Memory B cell (primary cell): ENCODE measurements around the gene INTS1.

Experiments used
- ATAC-seq: fragments of 150-1000 bp; cut with Tn5 transposase; 2 replicates; pipeline ENCODE4 v1.10.0; 2021; ENCODE audit warnings: low read depth, mild to moderate bottlenecking, moderate library complexity
- DNase-seq, 2 donors: peaks; one replicate each; pipeline ENCODE4 v3.0.0; 2022; ENCODE audit warnings: low spot score in 2 of 2
- H3K27ac Mint-ChIP-seq: one replicate; pipeline ENCODE4 v1.8.0; 2022; ENCODE audit warnings: mild to moderate bottlenecking, moderate library complexity, mixed read lengths
- H3K27me3 Mint-ChIP-seq: one replicate; pipeline ENCODE4 v1.8.0; 2022; ENCODE audit warnings: mixed read lengths
- H3K36me3 Mint-ChIP-seq: one replicate; pipeline ENCODE4 v1.8.0; 2022; ENCODE audit warnings: mild to moderate bottlenecking, mixed read lengths
- H3K4me1 Mint-ChIP-seq: one replicate; pipeline ENCODE4 v1.8.0; 2022; ENCODE audit warnings: mixed read lengths
- H3K4me3 Mint-ChIP-seq: one replicate; pipeline ENCODE4 v1.8.0; 2022; ENCODE audit warnings: mild to moderate bottlenecking, moderate library complexity, mixed read lengths
- H3K9me3 Mint-ChIP-seq: one replicate; pipeline ENCODE4 v1.8.0; 2022; ENCODE audit warnings: mixed read lengths

Gene INTS1

DNA sequence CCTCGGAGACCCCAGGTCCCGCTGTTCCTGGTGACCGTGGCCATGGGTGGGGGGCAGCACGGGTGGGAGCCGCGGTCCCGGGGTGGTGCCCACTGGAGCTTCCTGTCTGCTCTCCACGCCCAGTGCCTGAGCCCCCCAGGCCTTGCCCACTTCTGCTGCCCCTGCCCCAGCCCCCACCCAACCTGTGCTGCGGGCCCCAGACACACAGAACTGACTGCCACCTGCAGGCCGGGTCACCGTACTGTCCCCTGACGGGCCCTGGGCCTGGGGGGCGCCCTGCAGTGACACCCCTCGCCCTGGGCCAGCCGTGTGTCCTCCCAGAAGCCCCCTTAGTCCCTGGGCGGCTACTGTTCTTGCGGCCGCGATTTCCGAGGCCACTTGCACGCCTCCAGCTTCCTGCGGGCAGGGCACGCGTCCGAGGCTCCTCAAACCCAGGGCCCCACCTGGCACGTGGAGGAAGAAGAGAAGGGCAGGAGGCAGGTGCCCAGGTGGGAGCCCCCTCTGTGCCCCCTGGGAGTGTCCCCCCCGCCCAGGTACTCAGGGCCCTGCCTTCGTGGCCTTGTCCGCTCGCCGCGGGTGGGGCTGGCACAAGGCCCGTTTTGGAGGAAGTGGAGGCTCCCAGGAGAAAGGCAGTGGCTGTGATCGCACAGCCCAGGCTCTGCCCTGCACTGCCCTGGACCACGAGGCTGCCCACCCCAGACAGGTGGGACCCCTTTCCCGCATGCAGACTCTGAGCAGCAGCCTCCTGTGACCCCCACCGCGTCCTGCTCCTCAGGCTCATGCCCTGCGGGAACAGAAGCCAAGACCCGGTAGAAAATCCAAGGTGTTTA is 41.4 kb upstream of the INTS1 start:
- Mint-ChIP-seq H3K4me3 (no peak overlapping the region), H3K27me3 (peaks cover 8% of the 10 kb centered on the region), H3K4me1 (peaks cover 9% of the 10 kb centered on the region), H3K36me3 (peaks cover 5% of the 10 kb centered on the region), H3K27ac (no peak overlapping the region), H3K9me3 (no peaks in the 10 kb centered on the region)
- no peak for DNase-seq
- no peak for ATAC-seq

DNA sequence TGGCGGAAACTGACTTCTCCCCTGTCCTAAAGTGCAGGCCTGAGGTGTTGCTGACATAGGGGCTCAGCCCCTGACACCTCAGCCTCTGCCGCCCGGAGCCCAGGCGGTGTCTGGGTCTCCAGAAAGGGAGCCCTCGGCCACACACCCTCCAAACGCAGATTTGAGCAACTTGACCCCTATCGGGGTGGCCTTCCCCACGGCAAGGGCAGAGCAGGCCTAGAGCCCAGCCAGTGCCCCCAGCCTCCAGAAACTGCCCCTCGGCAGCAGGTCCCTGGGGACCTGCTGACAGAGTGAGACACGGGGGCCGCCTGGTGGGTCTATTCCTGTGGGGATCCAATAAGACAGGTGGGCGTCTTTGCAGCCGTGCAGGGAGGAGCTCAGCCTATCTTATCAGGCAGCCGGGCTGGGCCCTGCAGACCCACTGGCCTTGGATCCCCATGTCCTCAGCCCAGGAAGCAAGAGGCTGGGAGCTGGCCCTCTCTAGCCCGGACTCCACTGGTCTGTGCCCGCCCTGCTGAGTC is 40.8 kb upstream of the INTS1 start:
- peaks cover 9% of the 10 kb centered on the region for H3K4me1 Mint-ChIP-seq
- peaks cover 5% of the 10 kb centered on the region for H3K36me3 Mint-ChIP-seq
- no peak overlapping the region for H3K27ac Mint-ChIP-seq
- no peak for DNase-seq
- H3K4me3 Mint-ChIP-seq: no peak overlapping the region
- ATAC-seq: no peak
- H3K27me3 Mint-ChIP-seq: peaks cover 8% of the 10 kb centered on the region
- H3K9me3 Mint-ChIP-seq: no peaks in the 10 kb centered on the region

GRCh38 chr7:1544178-1544895 is 40.1 kb upstream of the INTS1 start:
- Mint-ChIP-seq H3K4me3 (no peak overlapping the region), H3K27ac (no peak overlapping the region), H3K27me3 (peaks cover 8% of the 10 kb centered on the region), H3K4me1 (peaks cover 9% of the 10 kb centered on the region), H3K9me3 (no peaks in the 10 kb centered on the region), H3K36me3 (peaks cover 8% of the 10 kb centered on the region)
- ATAC-seq (peak; percentile 47), DNase-seq (no peak)

- H3K27ac Mint-ChIP-seq: no peak overlapping the region
Observed at GRCh38 chr7:1543826-1544177, 39.6 kb upstream of the INTS1 start.

DNA sequence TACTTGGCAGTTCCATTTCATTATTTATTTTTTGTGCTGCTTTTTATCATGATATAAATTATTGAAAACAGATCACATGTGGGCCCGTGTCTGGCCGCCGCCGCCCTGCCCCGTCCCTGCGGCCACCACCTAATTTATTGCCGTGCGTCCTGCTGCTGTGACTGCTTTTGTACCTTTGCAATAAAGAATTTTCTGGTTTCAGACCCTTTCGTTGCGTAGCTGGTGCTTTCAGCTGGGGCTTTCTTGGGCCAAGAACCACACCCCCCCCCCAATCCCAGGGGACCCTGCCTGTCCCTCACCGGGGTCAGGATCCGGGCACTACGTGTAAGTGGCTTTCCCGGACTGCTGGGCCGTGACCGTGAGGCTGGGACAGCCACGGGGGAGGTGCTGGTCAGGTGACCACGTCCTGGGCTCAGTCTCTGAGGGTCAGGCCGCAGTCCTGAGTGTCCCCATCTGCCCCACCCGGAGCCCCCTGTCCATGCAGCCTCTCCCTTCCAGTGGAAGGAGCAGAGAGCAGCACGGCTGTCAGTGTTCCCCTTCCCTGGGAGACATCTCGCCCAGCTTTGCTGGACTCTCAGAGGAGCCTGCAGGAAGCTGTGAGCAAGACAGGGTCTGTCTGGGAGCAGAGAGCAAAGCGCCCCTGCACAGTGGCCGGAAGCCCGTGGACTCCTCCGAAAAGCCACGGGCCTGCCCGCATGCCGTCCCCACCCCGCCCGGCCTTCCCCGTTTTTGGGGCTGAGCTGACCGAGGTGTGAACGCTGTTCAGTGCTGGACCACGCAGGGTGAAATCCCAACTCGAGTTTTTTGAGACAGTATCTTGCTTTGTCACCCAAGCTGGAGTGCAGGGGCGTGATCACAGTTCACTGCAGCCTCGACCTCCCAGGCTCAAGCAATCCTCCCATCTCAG is 38.9 kb upstream of the INTS1 start:
- no peaks in the 10 kb centered on the region for H3K27me3 Mint-ChIP-seq
- no peak overlapping the region for H3K4me3 Mint-ChIP-seq
- peaks cover 10% of the 10 kb centered on the region for H3K36me3 Mint-ChIP-seq
- ATAC-seq (no peak), DNase-seq (no peak)
- peaks cover under 1% of the 10 kb centered on the region for H3K4me1 Mint-ChIP-seq
- H3K27ac Mint-ChIP-seq: no peak overlapping the region
- H3K9me3 Mint-ChIP-seq: no peaks in the 10 kb centered on the region

More at GRCh38 chr7:1543826-1544177, 39.6 kb upstream of the INTS1 start:
- DNase-seq: no peak
- Mint-ChIP-seq H3K4me1 (peaks cover 6% of the 10 kb centered on the region), H3K27me3 (peaks cover 4% of the 10 kb centered on the region), H3K36me3 (peaks cover 10% of the 10 kb centered on the region), H3K9me3 (no peaks in the 10 kb centered on the region), H3K4me3 (no peak overlapping the region)
- no peak for ATAC-seq

DNA sequence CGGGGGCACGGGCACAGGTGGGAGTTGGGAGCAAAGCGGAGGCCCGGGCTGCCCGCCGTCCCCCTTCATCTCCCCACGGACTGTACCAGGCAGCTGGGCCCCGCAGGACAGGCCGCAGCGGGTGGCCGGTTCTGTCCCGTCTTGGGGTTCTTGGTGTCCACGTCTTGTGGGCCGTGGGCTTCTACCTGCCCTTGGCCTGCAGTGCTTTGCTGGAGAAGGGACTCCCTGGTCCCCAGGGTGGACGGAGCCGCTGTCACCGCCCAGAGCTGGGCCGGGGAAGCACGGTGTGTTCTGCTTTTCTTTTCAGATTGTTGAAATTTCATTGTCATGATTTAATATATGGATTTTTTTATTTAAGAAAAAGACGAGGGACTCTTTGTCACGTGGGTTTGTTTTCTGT is 38.1 kb upstream of the INTS1 start:
- Mint-ChIP-seq H3K4me3 (no peak overlapping the region), H3K4me1 (no peaks in the 10 kb centered on the region), H3K27ac (no peak overlapping the region), H3K9me3 (no peaks in the 10 kb centered on the region), H3K27me3 (no peaks in the 10 kb centered on the region), H3K36me3 (peaks cover 10% of the 10 kb centered on the region)
- DNase-seq: no peak
- ATAC-seq: no peak

DNA sequence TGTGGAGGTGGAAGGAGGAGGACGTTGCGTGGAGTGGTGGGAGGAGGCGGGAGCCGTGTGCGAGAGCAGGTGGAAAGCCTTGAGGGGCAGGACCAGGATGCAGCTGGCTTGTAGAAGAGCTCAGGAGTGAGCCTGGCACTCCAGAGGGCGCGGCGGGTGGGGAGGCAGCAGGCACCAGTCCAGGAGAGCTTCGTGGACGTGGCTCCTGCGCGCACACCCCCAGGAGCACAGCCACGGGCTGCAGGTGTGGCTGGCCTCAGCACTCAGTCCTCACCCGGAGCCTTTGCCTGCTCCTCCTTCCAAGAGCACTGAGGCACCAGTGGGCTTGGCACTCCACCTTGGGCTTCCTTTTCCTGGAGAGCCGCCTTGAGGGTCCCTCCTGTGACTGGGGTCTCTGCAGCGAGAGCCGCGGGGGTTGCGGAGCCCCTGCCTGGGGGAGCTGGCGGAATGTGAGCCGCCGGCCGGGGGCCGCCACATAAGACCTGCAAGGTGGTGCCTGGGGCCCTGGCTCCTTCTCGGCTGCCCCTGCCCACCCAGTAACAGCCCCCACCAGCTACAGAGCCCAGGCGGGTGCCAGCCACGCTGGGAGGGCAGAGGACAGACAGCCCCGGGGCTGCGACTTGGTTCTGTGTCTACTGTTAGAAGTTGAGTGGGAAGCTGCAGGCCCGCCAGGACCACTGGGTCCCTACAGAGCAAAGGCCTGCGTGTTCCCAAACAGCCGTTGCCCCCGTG is 37.4 kb upstream of the INTS1 start:
- H3K9me3 Mint-ChIP-seq: no peaks in the 10 kb centered on the region
- ATAC-seq: no peak
- H3K4me1 Mint-ChIP-seq: no peaks in the 10 kb centered on the region
- H3K27ac Mint-ChIP-seq: peak overlapping the region; percentile 57
- no peaks in the 10 kb centered on the region for H3K27me3 Mint-ChIP-seq
- H3K36me3 Mint-ChIP-seq: peaks cover 10% of the 10 kb centered on the region
- H3K4me3 Mint-ChIP-seq: no peak overlapping the region
- no peak for DNase-seq

- no peaks in the 10 kb centered on the region for H3K4me1 Mint-ChIP-seq
- H3K27ac Mint-ChIP-seq: peak overlapping the region; percentile 57
- no peaks in the 10 kb centered on the region for H3K9me3 Mint-ChIP-seq
- H3K36me3 Mint-ChIP-seq: peaks cover 10% of the 10 kb centered on the region
- H3K27me3 Mint-ChIP-seq: no peaks in the 10 kb centered on the region
- H3K4me3 Mint-ChIP-seq: no peak overlapping the region
- ATAC-seq (no peak), DNase-seq (no peak)
Observed at GRCh38 chr7:1540776-1541271, 36.6 kb upstream of the INTS1 start.

- no peak for DNase-seq
- no peaks in the 10 kb centered on the region for H3K27me3 Mint-ChIP-seq
- ATAC-seq: no peak
Observed at GRCh38 chr7:1539882-1540775, 35.9 kb upstream of the INTS1 start.

DNA sequence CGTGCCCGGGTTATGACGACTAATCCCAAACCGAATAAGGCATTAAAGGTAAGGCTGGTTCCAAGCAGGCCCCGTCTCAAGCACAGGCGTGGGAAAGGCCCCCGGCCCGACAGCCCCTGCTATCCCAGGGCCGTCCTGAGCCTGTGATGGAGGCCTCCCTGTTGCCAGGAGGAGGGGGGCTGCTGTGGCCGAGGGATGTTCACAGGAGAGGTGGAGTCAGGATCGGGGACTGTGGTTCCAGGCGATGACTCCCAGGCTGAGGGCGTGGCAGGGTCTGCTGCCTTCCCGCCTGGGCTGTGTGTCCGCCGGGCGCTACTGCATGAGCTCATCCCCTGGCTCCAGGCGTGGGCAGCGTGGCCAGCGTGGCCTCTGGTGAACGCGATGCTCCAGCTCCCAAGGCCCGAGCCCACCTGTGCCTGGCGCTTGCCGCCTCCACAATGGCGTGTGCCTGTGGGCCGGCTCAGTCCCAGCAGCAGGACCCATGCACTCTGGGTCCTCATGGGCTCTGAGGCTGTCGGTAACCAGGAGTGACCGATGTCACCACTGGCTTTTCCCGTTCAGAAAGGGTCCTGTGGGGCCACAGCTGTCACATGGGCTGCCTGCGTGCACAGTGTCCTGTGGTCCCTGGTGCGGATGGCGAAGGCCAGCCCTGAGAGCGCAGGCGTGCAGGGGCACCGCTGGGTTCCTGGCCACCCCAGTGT is 35.1 kb upstream of the INTS1 start:
- H3K36me3 Mint-ChIP-seq: peaks cover 10% of the 10 kb centered on the region

More at GRCh38 chr7:1539882-1540775, 35.9 kb upstream of the INTS1 start:
- H3K27ac Mint-ChIP-seq: no peak overlapping the region
- H3K9me3 Mint-ChIP-seq: no peaks in the 10 kb centered on the region
- H3K4me1 Mint-ChIP-seq: no peaks in the 10 kb centered on the region
- H3K36me3 Mint-ChIP-seq: peaks cover 10% of the 10 kb centered on the region
- H3K4me3 Mint-ChIP-seq: no peak overlapping the region

DNA sequence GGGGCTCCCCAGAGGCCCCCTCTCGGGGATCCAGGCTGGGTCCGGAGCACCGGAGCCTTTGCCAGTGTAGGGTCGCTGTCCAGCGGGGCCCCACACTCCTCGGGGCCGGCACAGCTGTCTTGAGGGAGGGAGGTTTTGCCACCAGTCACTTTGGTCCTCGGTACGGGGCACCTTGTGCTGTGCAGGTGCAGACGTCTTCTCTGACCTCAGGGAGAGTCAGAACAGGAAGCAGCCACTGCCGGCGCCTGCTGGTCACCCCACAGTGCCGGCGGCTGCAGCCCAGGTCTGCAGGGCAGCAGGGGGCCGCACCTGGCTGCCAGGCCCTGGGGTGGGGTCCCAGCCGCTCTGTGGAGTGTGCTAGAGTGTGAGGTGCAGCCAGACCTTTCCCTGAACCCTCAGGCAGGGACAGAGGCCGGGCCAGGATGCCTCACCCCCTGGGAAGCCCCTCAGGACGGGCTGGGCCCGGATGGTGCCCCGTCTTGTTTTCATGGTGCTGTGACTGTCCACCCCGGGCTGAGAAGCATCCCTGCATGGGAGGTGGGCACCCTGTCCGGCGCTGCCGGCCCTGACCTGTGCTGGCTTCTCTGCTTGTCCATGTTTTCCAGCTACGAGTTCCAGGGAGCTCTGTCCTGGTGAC is 34.5 kb upstream of the INTS1 start:
- no peaks in the 10 kb centered on the region for H3K27me3 Mint-ChIP-seq
- DNase-seq (no peak), ATAC-seq (no peak)
- no peak overlapping the region for H3K27ac Mint-ChIP-seq
- H3K4me3 Mint-ChIP-seq: no peak overlapping the region
- peaks cover 10% of the 10 kb centered on the region for H3K36me3 Mint-ChIP-seq
- H3K4me1 Mint-ChIP-seq: peaks cover 2% of the 10 kb centered on the region
- H3K9me3 Mint-ChIP-seq: no peaks in the 10 kb centered on the region

More for the DNA sequence above, 35.1 kb upstream of the INTS1 start:
- DNase-seq (no peak), ATAC-seq (no peak)
- no peaks in the 10 kb centered on the region for H3K27me3 Mint-ChIP-seq
- H3K4me3 Mint-ChIP-seq: no peak overlapping the region
- H3K27ac Mint-ChIP-seq: no peak overlapping the region
- H3K9me3 Mint-ChIP-seq: no peaks in the 10 kb centered on the region
- H3K4me1 Mint-ChIP-seq: no peaks in the 10 kb centered on the region
